Activated T-helper 1 cell treated with anti-CD3 and anti-CD28 coated beads, Interleukin-2, amount 50 U/mL, for 16 hours (primary cell): ENCODE results near the gene TBC1D2.
"Not testable (repeated sequence)": the region's sequence is repeated elsewhere in the genome, so short reads cannot be mapped to it uniquely, and the experiment has no call there.

Experiments
- DNase-seq, 2 donors: peaks; one replicate each; pipeline ENCODE4 v3.0.0-alpha.2; 2020; ENCODE audit warnings: low read depth in 1 of 2, low spot score in 1 of 2

Gene TBC1D2

DNA sequence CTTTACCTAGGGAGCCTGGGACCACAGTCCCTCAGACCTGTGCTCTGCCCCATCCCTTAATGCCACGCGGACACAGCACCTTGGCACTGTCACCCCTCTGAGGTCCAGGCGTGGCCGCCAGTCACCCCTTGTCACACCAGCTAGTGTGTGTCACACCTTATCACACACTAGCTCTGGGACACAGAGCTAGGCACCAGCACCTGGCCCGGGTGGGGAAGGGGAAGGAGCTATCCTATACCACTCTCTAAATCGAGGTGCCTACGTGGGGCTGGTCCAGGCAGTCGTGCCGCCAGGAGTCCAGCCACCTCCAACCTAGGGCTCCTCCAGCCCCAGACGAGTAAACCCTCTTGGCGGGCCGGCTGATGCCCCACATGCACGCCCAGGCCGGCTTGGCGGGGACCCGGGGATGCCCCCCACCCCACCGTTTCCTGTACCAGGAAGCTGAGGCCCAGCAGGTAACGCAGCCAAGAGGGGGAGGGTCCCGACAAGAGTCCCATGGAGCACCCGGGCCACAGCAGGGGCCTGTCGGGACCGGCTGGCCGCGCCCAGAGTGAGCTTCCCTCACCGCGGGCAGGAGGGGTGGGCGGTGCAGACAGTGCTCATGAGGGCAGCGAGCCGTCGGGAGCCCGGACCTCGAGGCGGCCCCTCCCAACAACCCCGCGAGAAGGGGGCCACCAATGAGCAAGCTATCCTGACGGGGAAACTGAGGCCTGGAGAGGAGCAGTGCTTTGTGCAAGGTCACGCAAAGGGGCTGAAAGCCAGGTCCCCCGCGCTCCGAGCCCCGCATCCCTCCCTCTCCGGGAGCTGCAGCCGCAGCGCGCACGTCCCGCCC lies 63.6 kb downstream of the TBC1D2 start:
- DNase-seq = no peak

DNA sequence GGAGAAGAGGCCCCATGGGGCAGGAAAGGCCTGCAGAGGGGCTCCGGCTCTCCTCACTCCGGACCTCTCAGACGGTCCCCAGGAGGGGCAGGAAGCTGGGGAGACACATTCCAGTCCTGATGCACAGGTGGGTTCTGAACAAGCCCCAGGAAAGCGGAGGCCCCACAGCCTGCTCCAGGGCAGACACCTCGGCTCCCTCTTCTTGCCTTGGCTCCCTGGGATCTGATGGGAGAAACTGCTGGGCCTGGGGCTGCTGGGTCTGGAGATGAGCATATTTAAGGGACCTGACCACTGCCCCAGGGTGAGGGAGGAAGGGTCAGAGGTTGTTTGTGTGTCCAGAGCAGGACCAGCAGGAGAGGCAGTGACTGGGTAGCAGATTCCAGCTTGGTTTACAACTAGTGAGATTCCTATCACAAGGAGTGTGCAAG lies 64.3 kb downstream of the TBC1D2 start:
- no peak for DNase-seq

DNA sequence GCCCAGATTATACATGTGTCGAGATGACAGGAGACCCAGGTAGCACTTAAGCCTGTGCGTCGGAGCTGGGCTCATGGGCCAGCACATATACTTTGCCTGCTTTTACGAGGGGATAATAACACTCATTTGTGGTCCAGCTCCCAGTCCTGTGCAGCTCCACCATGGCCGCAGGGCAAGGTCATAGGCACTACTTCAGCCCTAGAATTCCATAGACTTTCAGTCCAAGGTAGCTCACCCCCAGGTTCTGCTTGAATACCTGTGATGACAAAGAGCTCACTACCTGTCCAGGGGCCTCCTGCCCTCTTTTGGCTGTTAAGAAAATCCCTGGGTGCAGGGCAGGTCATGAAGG lies 64.7 kb downstream of the TBC1D2 start:
- no peak for DNase-seq

DNA sequence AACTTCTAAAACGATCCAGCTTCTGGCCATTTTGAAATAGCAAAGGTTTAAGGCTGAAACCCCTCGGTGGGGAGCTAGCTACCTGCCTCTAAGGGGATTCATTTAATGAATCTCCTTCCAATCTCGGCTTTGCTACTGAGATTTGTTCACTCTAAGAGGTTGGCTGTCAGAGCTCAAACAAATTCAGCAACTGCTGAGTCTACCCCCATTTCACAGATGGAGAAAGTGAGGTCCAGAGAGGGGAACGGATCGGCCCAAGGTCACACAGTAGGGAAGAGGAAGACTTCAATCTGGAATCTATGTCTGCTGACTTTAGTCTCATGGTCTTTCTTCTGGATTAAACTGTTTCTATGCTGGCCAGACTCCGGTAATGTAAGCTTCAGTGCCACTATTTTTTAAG lies 66.0 kb downstream of the TBC1D2 start:
- no peak for DNase-seq

DNA sequence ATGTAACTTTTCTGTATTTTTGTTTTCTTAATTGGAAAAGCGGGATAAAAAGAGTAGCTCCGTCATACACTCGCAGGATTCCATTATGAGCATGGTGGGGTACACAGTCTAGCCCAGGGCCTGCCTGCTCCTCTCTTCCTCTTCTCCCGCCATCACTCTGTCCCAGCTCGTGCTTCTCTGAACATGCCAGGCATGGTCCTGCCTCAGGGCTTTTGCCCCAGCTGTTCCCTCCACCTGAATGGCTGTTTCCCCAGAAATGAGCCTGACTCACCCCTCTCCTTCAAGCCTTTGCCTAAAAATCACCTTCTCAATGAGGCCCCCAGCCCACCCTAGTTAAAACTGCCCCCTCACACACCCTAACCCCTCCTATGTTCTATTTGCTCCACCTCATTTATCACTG lies 67.5 kb downstream of the TBC1D2 start:
- no peak for DNase-seq

DNA sequence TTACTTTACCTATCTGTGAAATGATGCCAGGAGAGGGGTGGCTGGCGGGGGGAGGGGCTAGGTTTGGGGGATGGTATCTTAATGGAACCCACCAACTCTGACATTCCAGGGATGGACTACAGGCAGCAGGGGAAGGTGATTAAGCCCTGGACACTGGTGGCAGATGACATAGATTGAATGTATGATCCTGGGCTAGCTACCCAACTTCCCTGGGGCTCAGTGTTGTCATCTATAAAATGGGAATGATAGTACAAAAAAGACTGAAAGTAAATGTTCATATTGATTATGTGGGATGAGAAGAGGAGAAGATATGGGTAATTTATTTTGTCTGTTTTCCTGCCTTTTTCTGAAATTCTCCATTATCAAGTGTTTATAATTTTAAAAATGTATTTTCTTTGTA lies 69.2 kb downstream of the TBC1D2 start:
- DNase-seq = no peak

DNA sequence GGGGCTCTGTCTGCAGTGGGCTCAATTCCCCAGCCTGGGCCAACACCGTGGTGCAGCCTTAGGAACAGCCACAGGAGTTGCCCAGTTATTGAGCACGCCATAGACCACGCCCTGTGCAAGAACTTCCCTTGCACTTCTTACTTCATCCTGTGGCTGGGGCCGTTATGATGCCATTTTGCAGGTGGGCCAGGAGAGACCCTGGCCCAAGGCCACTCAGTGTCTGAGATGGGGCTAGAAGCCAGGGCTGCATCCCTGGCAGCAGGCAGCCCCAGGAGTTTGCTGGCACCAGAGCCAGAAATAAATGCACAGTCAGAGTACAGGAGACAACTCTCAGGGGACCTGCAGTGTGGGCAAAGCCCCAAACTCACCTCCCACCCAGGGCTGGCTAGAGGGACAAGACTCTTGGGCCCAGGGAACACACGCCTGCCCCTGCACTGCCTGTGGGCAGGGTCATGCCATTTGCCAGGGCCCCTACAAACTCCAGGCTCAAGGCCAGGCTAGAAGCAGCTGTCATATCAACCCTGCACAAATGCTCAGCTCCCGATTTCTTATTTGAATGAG lies 69.8 kb downstream of the TBC1D2 start:
- DNase-seq = no peak

DNA sequence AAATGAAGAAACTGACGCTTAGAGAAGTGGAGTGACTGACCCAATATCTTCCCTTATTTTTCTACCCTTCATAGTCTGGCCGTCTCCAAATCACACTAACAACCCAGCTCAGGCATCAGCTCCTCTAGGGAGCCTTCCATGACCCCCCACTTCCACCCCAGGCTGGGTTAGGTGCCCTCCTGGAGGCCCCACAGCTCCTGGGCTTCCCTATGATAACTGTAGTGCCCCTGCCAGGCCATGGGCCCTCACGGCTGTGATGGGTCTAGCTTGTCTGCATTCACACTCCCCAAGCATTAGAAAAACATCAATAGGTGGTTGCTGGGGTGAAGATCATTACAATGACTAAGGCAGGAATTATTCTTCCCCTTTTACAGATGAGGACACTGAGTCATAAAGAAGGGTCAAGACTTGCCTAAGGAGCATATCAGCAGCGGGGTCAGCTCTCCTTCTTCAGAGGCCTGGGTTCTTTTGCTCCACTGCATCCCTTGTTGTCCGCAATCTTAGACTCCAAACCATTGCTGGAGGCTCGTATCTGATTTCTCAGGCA lies 70.4 kb downstream of the TBC1D2 start:
- no peak for DNase-seq

DNA sequence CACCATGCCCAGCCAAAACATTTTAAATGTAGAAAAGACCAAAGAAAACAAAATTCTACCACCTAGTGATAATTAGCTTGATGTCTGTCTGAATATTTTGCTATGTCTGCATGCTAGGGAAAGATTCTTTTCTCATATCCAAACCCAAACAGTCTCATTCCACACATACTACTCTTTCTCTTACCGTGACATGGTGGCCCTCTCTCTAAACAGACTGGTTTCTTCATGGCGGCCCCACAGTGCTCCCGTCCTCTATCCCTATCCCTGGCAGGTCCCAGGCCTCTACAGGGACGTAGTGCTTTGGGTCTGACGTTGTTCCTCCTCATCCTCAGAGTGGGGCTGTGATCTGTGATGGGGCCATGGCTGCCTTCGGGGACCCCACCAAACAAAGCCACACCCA lies 71.1 kb downstream of the TBC1D2 start:
- DNase-seq = no peak

DNA sequence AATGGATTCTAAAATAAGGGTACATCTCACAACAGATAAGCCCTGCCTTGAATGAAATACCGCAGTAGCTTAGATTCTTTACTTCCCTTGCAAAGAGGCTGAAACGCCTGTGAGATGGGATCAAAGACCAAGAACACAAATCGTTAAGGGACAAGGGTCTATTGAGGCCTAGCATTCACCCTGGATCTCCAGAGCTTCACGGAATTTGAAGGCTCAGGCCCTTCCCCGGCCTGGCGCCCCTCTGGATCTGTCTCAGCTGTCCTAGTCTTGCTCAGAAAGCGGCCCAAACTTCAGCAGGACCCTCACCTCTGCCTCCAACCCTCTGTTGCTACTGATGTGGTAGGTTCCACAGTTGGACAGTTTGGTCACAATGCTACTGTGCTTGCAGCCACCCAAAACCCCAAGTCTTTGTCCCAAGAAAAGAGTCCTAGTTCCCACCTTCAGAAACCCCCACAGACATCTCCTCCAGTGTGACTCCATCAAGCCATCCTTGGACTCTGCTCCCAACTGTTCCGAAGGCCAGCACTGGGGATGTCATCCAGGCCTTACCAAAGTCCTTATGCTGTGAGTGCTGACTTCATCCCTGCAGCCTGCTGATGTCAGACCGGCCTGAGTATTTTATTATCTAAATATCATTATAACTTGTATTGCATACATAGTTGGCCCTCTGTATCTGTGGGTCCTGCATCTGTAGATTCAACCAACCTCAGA lies 72.4 kb downstream of the TBC1D2 start:
- DNase-seq = no peak

DNA sequence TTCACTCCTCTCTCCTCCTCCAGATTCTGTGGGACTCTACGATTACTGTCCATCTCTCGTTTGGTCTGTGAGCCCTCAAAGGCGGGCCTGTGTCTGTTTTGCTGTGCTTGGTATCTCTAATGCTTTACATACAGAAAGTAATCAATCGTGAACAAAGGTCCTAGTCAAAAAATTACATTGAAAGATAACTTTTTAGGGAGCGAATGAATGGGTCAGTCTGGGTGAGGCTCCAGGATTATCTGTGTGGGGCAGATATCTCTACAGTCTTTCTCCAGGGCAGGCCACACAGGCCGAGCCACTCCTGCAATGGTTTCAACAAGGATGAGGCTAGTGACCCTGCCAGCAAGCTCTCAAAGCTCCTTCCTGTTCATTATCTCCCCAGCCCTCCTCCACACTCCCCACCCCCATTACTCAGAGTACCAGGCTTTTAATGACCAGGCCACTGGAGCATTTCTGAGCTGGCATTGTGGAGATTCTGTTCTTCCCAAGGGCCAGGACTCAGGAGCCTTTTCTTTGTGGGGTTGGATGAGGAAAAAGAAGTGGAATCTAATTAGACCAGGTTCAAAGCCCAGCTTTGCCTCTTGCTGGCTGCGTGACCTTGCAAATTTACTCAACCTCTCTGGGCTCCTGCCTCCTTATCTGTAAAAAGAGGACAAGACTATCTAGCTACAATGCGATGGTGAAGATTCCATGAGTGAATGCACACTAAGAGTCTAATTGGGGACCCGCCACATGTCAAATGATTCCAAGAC lies 73.2 kb downstream of the TBC1D2 start:
- DNase-seq = no peak

DNA sequence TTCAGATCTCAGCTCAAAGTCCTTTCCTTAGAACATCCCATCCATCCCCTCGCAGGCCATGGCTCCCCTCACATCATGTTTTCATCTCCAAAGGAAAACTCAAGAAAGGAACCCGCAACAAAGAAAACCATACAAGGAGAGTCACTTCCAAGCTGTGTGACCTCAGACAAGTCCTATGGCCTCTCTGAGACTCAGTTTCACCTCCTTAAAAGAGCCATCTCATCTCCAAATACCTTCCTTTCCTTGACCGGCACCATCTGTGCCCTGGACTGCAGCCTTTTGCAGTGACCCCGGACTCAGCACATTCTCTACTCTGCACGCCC lies 73.7 kb downstream of the TBC1D2 start:
- DNase-seq = no peak

DNA sequence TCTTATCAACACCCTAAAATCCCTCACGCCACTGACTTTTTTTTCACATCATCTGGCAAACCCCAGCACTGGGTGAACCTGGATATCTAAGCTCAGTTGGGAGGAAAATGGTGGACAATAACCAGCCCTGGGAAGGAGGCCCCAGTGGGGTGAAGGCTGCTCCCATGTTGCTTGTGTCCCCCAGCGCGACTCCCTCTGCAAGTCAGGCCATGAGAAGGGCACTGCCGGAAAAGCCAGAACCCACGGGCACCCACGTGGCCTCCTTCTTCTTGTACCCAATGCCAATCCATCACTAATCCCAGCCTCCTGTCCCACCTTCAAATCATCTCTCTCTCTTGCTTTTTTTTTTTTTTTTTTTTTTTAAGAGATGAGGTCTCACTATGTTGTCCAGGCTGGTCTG lies 74.5 kb downstream of the TBC1D2 start:
- DNase-seq = no peak

DNA sequence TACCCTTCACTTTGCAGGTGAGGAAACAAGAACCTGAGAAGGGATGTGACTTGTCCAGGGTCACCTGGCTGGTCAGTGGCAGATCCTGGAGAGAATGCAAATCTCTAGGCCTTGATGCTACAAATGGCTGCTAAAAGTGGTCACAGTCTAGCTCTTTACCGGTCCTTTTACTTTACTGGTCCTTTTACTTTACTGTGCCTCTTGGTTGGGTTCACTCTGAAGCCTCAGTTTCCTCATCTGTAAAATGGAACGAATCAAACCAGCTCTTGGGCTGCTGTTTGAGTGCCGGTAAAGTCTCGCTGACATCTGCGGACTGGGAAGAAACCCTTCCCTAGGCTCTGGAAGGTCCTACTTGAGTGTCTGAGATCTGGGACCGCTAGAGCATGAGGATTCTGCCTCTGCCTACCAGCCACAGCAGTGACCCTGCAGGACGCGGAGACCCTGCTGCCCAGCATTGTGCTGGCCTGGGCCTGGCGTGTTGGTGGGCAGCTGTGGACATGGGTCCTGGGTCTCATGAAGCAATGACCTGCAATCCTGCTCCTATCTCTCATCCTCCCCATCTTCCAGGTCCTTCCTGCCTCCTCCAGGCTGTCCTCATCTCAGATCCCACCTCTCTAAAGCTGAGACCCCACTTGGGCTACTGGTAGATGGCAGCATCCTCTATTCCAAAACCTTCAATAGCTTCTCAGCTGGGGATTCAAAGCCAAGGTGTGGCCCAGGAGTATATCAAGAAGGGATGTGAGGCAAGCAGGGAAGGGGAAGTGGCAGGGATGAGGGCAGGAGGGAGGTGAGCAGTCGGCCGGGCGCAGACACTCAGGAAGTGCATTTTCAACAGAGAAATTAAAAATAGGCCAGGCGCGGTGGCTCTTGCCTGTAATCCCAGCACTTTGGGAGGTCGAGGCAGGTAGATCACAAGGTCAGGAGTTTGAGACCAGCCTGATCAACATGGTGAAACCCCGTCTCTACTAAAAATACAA lies 76.3 kb downstream of the TBC1D2 start:
- DNase-seq = no peak

DNA sequence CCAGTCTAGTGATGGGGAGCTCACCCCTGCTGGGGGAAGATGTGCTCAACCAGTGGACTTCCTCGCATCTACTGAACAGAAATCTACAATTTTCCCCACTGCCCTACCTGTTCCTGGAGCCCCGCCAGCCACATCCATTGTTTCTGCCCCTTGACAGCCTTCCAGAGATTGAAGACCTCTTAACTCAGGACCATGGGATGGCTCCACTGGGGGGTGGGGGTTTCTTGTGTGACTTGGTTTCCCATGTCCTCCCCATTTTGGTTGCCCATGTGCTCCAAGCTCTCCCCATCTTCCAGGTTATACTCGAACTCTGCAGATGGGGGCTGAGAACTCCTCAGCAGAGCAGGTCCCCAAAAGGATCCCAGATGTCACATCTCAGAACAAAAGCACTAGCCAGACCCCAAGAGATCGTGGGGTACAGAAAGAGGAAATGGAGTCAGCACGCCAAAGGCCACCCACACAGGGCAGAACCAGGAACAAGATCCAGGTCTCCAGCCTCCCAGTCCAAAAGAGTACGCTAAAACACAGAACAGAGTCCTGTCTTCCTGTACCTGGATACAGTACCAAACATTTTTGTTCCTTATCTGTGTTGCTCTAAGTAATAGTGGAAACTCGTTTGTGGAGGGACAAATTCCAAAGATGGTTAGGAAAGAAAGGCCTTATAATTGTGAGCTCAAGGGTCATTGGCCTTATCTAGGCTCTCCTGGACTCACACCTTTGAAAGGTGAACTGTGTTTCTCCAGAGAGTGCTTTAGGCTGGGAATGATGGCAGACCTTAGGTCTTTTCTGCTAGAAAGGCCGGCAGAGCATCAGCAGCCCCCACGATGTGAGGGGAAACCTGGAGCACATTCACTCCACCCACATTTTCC lies 78.8 kb downstream of the TBC1D2 start:
- DNase-seq = no peak

DNA sequence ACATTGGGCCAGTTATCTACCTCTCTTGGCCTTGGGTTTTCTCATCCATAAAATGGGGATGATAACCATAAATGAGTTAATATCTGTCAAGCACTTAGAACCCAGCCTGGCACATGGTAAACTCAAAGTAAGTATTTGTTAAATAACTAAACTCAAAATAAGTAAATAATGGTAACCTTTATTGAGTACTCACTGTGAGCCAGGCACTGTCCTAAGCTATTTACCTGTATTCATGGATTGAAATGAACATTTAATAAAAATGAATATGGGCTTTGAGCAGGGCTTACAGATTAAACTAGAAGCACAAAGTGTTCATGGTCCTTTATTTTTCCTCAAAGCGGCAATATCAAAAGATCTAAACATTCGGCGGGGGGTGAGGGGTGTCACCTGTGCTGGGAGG lies 79.7 kb downstream of the TBC1D2 start:
- no peak for DNase-seq

DNA sequence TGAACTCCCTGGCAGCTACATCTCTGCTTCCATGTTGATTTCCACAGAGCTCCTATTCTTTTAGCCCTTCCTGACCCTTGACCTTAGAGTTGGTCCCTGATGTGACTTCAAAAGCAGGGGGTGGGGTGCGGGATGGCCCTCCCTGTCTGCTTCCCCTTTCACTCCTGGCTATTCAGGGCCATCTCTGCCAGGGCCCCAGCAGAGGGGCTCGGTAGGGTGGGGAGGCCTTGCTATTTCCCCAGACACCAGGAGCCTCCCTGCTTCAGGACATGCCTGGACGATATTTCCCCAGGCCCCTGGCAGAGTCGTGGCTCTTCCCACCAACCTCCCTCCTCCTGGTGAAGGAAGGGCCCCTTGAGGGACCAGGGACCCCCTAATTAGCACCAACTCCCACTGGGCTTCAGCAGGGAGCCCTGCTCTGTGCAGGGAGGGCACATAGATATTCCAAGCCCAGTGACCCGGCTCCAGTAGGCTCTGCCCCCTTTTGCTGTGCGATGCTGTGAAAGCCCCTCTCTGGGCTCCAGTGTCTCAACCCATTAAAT lies 80.3 kb downstream of the TBC1D2 start:
- no peak for DNase-seq

DNA sequence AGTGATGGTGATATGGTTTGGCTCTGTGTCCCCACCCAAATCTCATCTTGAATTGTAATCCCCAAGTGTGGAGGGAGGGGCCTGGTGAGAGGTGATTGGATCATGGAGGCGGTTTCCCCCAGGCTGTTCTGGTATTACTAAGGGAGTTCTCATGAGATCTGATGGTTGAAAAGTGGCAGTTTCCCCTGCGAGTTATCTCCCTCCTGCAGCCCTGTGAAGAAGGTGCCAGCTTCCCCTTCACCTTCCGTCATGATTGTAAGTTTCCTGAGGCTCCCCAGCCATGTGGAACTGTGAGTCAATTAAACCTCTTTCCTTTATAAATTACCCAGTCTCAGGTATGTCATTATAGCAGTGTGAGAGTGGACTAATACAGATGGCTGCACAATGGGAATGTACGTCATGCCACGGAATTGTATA lies 80.9 kb downstream of the TBC1D2 start:
- not testable (repeated sequence) for DNase-seq

DNA sequence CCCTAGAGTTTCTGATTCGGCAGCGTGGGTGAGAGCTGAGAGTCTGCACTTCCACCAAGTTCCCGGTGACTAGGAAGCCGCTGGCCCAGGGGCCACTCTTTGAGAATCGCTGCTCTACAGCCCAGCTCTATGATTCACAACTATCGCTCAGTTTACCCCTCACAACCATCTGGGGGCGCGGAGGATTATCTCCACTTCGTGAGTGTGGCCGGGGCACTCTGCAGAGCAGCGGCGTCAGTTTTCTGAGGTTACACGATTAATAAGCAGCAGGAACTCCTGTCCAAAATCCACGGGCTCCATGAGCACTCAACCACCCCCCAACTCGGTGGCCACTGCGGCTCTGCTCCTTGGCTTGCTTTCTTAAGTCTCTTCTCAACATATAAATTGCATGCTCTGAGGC lies 82.3 kb downstream of the TBC1D2 start:
- DNase-seq = no peak
